NCI-H2196 (cell line): ENCODE results near the gene ADAMTS17.

Experiments used
- DNase-seq: peaks from one replicate; lab custom pipeline; 2025; ENCODE audit not compliant: unreplicated experiment; lab: John Stamatoyannopoulos, UW

Gene ADAMTS17

GRCh38 chr15:100005715-100006114, 336.1 kb downstream of the ADAMTS17 start:
- DNase-seq: no peak

- no peak for DNase-seq
Measured at GRCh38 chr15:100005013-100005412, 336.8 kb downstream of the ADAMTS17 start.

- DNase-seq: no peak
Measured at GRCh38 chr15:100002787-100003536, 338.8 kb downstream of the ADAMTS17 start.

GRCh38 chr15:100002086-100002620, 339.6 kb downstream of the ADAMTS17 start:
- DNase-seq: no peak

- no peak for DNase-seq
Measured at GRCh38 chr15:100001405-100001804, 340.4 kb downstream of the ADAMTS17 start.

- no peak for DNase-seq
Measured at GRCh38 chr15:99999282-100000070, 342.3 kb downstream of the ADAMTS17 start.

GRCh38 chr15:99998661-99999101, 343.1 kb downstream of the ADAMTS17 start:
- no peak for DNase-seq

GRCh38 chr15:99997112-99997651, 344.6 kb downstream of the ADAMTS17 start:
- DNase-seq: no peak

GRCh38 chr15:99996660-99997059, 345.1 kb downstream of the ADAMTS17 start:
- DNase-seq: no peak

- no peak for DNase-seq
Measured at GRCh38 chr15:99995543-99995942, 346.2 kb downstream of the ADAMTS17 start.

GRCh38 chr15:99994849-99995248, 346.9 kb downstream of the ADAMTS17 start:
- DNase-seq: no peak

GRCh38 chr15:99993681-99994131, 348.1 kb downstream of the ADAMTS17 start:
- no peak for DNase-seq

- no peak for DNase-seq
Measured at GRCh38 chr15:99993262-99993661, 348.5 kb downstream of the ADAMTS17 start.

GRCh38 chr15:99992611-99993231, 349.1 kb downstream of the ADAMTS17 start:
- no peak for DNase-seq

GRCh38 chr15:99989095-99989494, 352.7 kb downstream of the ADAMTS17 start:
- DNase-seq: no peak

GRCh38 chr15:99987701-99988100, 354.1 kb downstream of the ADAMTS17 start:
- DNase-seq: no peak

- no peak for DNase-seq
Measured at GRCh38 chr15:99987119-99987506, 354.7 kb downstream of the ADAMTS17 start.

- no peak for DNase-seq
Measured at GRCh38 chr15:99986297-99987118, 355.3 kb downstream of the ADAMTS17 start.

- DNase-seq: no peak
Measured at GRCh38 chr15:99985878-99986277, 355.9 kb downstream of the ADAMTS17 start.

- DNase-seq: no peak
Measured at GRCh38 chr15:99984491-99985243, 357.1 kb downstream of the ADAMTS17 start.
